BE2C (cell line): ENCODE data around the gene SCAMP4.
"Not testable (repeated sequence)": the region's sequence is repeated elsewhere in the genome, so short reads cannot be mapped to it uniquely, and the experiment has no call there.

Source experiments
- DNase-seq: peaks from one replicate; pipeline ENCODE4 v3.0.0-alpha.2; 2020
- H3K27me3 ChIP-seq: fragments of 250-450 bp; sonication (Bioruptor Pico); 2 replicates; pipeline ENCODE4 v1.5.1; 2020; ENCODE audit warnings: mild to moderate bottlenecking
- H3K36me3 ChIP-seq: fragments of 250-450 bp; sonication (Bioruptor Pico); 2 replicates; pipeline ENCODE4 v1.5.1; 2020; ENCODE audit warnings: mild to moderate bottlenecking
- H3K4me1 ChIP-seq: fragments of 250-450 bp; sonication (Bioruptor Pico); 2 replicates; pipeline ENCODE4 v1.5.1; 2020
- H3K4me3 ChIP-seq: 2 replicates; pipeline ENCODE4 v1.5.1; 2011; ENCODE audit warnings: low read depth, low read length
- H3K9me3 ChIP-seq: fragments of 250-450 bp; sonication (Bioruptor Pico); 2 replicates; pipeline ENCODE4 v1.5.1; 2020
- CTCF ChIP-seq: IDR thresholded peaks from 2 replicates; pipeline ENCODE4 v1.5.1; 2012; ENCODE audit warnings: mild to moderate bottlenecking, low read depth, low read length

The SCAMP4 gene

GRCh38 chr19:1882089-1882785 is 23.0 kb upstream of the SCAMP4 start:
- H3K4me3 ChIP-seq, result no peak overlapping the region
- H3K27me3 ChIP-seq, result no peaks in the 10 kb centered on the region
- no peaks in the 10 kb centered on the region for H3K9me3 ChIP-seq
- no peaks in the 10 kb centered on the region for H3K4me1 ChIP-seq
- DNase-seq, result no peak
- TF ChIP-seq CTCF, result no peak
- H3K36me3 ChIP-seq, result no peaks in the 10 kb centered on the region; the same call in 1 of the 2 replicates

- Histone ChIP-seq H3K9me3 (no peaks in the 10 kb centered on the region), H3K36me3 (no peaks in the 10 kb centered on the region; the same call in 1 of the 2 replicates), H3K27me3 (no peaks in the 10 kb centered on the region), H3K4me1 (no peaks in the 10 kb centered on the region), H3K4me3 (peak overlapping the region; percentile 89; the same call in 1 of the 2 replicates)
- no peak for TF ChIP-seq CTCF
- DNase-seq, result no peak
Measured at GRCh38 chr19:1882786-1883692, 22.2 kb upstream of the SCAMP4 start.

GRCh38 chr19:1883784-1884183 is 21.4 kb upstream of the SCAMP4 start:
- H3K4me1 ChIP-seq, result no peaks in the 10 kb centered on the region
- DNase-seq, result no peak
- H3K4me3 ChIP-seq, result peak overlapping the region; percentile 89
- TF ChIP-seq CTCF, result no peak
- H3K9me3 ChIP-seq, result no peaks in the 10 kb centered on the region
- no peaks in the 10 kb centered on the region for H3K27me3 ChIP-seq
- H3K36me3 ChIP-seq, result no peaks in the 10 kb centered on the region; the same call in 1 of the 2 replicates

GRCh38 chr19:1884291-1884718 is 20.9 kb upstream of the SCAMP4 start:
- no peaks in the 10 kb centered on the region; the same call in 1 of the 2 replicates for H3K36me3 ChIP-seq
- H3K27me3 ChIP-seq, result no peaks in the 10 kb centered on the region
- no peak for DNase-seq
- no peaks in the 10 kb centered on the region for H3K9me3 ChIP-seq
- no peaks in the 10 kb centered on the region for H3K4me1 ChIP-seq
- no peak for TF ChIP-seq CTCF
- peak overlapping the region; percentile 89 for H3K4me3 ChIP-seq

- H3K27me3 ChIP-seq, result no peaks in the 10 kb centered on the region
- no peaks in the 10 kb centered on the region for H3K4me1 ChIP-seq
- H3K9me3 ChIP-seq, result no peaks in the 10 kb centered on the region
- no peak for TF ChIP-seq CTCF
- peak overlapping the region; percentile 89 for H3K4me3 ChIP-seq
- no peaks in the 10 kb centered on the region; the same call in 1 of the 2 replicates for H3K36me3 ChIP-seq
- DNase-seq, result no peak
Measured at GRCh38 chr19:1884719-1885334, 20.4 kb upstream of the SCAMP4 start.

GRCh38 chr19:1885398-1886119 is 19.6 kb upstream of the SCAMP4 start, which contains the start of gene ABHD17A:
ABHD17A (minus strand) TSS chr19:1885496; CDS start chr19:1881566, 3,930 bp downstream.
- H3K9me3 ChIP-seq, H3K4me1 ChIP-seq, H3K36me3 ChIP-seq, H3K27me3 ChIP-seq: not testable (repeated sequence)
- DNase-seq, result peak; percentile 96
- H3K4me3 ChIP-seq, result peak within 1 kb of the TSS; percentile 89

- not testable (repeated sequence) for DNase-seq, H3K4me1 ChIP-seq, H3K27me3 ChIP-seq, H3K36me3 ChIP-seq, H3K4me3 ChIP-seq, H3K9me3 ChIP-seq
Measured at GRCh38 chr19:1886360-1886759, 18.8 kb upstream of the SCAMP4 start.
